Measurements from ENCODE around the gene GPR25.
A peak's percentile ranks its signal among the peaks of the same experiment; 100 is the strongest.

The GPR25 gene

DNA sequence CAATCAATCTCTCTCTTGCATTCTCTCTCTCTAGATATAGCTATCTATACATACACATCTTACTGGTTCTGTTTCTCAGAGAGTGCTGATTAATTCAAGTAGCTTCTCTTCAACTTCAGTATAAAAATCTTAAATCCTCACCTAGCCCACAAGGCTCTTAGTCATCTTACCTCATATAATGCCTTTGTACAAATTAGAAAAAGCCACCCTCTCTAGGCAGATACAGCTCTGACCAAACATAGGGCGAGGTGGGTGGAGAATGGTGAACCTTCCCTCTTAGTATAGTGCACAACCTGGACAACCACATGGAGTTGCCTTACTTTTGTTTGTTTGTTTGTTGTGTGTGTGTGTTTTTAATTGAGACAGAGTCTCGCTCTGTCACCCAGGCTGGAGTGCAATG, 16.8 kb downstream of the GPR25 start:
- TF ChIP-seq, protein P1, sequence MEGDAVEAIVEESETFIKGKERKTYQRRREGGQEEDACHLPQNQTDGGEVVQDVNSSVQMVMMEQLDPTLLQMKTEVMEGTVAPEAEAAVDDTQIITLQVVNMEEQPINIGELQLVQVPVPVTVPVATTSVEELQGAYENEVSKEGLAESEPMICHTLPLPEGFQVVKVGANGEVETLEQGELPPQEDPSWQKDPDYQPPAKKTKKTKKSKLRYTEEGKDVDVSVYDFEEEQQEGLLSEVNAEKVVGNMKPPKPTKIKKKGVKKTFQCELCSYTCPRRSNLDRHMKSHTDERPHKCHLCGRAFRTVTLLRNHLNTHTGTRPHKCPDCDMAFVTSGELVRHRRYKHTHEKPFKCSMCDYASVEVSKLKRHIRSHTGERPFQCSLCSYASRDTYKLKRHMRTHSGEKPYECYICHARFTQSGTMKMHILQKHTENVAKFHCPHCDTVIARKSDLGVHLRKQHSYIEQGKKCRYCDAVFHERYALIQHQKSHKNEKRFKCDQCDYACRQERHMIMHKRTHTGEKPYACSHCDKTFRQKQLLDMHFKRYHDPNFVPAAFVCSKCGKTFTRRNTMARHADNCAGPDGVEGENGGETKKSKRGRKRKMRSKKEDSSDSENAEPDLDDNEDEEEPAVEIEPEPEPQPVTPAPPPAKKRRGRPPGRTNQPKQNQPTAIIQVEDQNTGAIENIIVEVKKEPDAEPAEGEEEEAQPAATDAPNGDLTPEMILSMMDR (IDR thresholded peaks at IDR 0.05; ENCODE audit: low read depth, low read length) = no peak

DNA sequence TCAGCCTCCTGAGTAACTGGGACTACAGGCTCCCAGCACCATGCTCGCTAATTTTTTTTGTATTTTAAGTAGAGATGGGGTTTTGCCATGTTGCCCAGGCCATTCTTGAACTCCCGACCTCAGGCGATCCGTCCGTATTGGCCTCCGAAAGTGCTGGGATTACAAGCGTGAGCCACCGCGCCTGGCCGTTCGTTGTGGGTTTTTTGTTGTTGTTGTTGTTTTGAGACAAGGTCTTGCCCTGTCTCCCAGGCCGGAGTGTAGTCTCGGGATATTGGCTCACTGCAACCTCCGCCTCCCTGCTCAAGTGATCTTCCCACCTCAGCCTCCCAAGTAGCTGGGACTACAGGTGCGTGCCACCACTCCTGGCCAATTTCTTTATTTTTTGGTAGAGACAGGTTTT, 17.2 kb downstream of the GPR25 start:
- TF ChIP-seq, protein P1 (IDR thresholded peaks at IDR 0.05; ENCODE audit: low read depth, low read length) = no peak
- DNase-seq (ENCODE audit: extremely low read depth, low read depth) = no peak

More for the DNA sequence above, 16.8 kb downstream of the GPR25 start:
- DNase-seq (ENCODE audit: extremely low read depth, low read depth) = no peak

DNA sequence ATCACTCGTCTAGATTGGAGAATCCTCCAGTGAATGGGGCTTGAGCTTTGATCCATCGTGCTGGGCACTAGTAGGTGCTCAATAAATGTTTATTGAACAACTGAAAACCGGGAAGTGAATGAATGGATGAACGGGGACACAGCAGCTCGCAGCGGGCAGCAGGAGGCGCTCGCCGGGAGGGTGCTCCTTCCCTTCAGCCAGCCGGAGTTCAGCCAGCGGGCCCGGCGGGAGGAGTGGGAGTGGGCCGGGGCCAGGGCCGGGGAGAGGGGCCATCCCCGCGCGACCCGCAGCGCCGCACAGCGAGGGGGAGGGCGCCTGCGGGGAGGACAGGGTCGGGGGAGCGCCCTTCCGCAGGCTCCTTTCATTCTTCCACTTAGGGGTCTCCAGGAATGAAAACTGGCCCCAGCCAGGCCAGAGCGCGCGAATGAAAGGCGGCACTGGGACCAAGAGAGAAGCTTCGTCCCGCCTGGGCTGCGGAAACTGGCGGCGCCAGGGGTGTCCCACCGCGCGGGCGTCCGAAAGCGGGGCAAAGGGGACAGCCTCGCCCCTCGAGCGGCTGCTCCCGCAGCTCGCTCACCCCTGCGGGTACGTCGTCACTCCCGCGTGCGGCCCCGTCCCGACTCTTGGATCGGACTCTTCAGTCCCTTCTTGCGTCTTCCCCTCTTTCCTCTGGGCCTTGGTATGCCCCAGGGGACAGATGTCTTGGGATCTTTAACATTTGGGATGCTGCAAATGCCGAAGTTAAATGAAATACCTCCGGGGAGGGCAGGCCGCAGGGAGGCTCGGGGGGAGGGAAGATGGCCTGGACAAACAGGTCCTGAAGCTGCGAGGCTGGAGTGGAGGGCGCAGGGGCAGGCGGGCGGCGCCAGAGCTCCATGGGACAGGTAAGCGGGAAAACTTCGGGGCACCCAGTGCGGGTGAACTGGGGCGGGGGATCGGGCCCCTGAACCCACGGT, 18.3 kb downstream of the GPR25 start:
- TF ChIP-seq, protein P1 (IDR thresholded peaks at IDR 0.05; ENCODE audit: low read depth, low read length) = peak; percentile 48
- DNase-seq (ENCODE audit: extremely low read depth, low read depth) = no peak

DNA sequence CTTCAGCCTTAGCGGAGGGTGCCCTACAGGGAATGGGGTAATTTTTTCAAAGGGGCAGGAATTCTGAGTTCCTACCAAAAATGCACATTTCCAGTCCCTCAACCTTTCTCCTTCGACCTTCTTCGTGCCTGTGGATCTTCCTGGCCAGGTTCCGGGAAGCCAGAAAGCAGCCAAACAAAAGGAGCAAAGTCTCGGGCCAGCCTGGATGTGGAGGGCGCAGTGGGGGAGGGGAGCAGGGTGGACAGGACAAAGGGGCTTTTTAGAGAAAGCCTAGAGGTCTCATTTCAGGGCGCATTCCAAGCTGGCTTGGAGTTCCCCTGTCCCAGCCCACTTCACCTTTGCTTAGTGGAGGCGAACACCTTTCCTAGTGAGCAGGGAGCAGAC, 19.0 kb downstream of the GPR25 start:
- DNase-seq (ENCODE audit: extremely low read depth, low read depth) = no peak
- TF ChIP-seq, protein P1 (IDR thresholded peaks at IDR 0.05; ENCODE audit: low read depth, low read length) = no peak

DNA sequence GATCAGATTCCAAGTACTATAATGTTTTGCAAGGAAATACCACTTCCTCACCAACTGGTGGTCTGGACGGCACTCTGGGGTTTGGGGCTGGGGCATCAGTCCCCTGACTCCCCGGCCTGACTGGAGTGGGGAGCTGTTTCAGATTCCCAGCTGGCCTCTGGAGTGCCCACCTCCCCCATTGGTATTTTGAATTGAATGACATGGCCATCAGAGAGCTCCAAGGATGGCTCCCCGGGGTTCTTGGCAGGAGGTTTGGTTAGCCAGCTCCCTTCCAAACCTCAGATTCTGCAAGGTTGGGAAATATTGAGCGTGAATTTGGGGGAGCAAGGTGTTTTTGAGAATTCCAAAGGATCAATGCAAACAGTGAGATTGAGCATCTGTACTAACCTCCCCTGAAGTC, 19.8 kb downstream of the GPR25 start:
- TF ChIP-seq, protein P1 (IDR thresholded peaks at IDR 0.05; ENCODE audit: low read depth, low read length) = no peak
- no peak for DNase-seq (ENCODE audit: extremely low read depth, low read depth)

DNA sequence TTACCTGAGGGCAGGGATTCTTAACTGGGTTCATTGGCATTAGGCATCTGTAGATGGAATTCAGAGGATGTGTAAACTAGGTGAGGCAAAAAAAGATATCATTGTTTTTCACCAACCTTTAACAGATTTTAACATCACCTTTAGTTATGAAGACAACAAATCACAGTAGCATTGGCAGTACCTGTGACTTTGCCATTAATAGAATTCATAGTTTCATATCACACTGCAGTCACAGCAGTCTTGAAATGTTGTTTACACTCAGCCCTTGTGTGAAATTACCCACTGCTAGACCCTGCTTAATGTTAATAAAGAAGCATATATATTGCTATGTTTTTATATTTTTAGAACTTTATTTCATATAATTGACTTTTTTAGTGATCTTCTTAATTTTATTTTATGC, 20.2 kb downstream of the GPR25 start:
- DNase-seq (ENCODE audit: extremely low read depth, low read depth) = no peak
- TF ChIP-seq, protein P1 (IDR thresholded peaks at IDR 0.05; ENCODE audit: low read depth, low read length) = no peak

DNA sequence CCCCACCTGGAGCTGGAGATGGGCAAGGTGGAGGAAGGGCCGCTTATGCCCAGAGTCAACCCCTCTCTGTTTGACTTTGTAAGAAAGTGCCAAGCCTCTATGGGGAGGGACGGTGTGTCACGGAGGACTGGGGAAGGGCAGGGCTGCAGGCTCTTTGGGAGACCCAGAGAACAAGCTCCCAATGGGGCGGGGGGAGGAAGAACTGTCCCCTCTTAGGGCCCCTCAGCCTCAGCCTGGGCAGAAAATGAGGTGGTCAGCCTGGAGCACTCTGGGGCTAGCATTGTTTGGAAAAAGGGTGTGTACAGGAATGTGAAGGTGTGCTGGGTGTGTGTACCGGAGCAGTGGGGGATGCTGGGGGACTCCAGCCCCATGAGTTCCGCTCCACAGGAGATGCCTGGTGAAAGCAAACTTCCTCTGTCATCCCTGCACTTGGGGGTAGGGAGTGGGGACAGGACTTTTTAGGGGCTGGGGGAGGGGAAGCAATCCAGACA, 20.7 kb downstream of the GPR25 start:
- no peak for DNase-seq (ENCODE audit: extremely low read depth, low read depth)
- TF ChIP-seq, protein P1 (IDR thresholded peaks at IDR 0.05; ENCODE audit: low read depth, low read length) = no peak
